MM.1S (cell line): ENCODE measurements around the gene DNASE2B.

Source experiments
- EZH2 ChIP-seq: fragments of 300-600 bp; sonication (generic); optimal IDR thresholded peaks from 2 replicates; pipeline ENCODE3; 2017; ENCODE audit warnings: low read depth, mild to moderate bottlenecking, antibody characterized with exemption, low read length, mixed read lengths
- TF ChIP-seq, protein P1 (sequence below): fragments of 300-600 bp; sonication (generic); IDR thresholded peaks from 2 replicates; pipeline ENCODE4 v1.5.1; 2016; ENCODE audit warnings: antibody characterized with exemption, low read length, mixed read lengths

- TF ChIP-seq, protein P1, sequence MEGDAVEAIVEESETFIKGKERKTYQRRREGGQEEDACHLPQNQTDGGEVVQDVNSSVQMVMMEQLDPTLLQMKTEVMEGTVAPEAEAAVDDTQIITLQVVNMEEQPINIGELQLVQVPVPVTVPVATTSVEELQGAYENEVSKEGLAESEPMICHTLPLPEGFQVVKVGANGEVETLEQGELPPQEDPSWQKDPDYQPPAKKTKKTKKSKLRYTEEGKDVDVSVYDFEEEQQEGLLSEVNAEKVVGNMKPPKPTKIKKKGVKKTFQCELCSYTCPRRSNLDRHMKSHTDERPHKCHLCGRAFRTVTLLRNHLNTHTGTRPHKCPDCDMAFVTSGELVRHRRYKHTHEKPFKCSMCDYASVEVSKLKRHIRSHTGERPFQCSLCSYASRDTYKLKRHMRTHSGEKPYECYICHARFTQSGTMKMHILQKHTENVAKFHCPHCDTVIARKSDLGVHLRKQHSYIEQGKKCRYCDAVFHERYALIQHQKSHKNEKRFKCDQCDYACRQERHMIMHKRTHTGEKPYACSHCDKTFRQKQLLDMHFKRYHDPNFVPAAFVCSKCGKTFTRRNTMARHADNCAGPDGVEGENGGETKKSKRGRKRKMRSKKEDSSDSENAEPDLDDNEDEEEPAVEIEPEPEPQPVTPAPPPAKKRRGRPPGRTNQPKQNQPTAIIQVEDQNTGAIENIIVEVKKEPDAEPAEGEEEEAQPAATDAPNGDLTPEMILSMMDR, result no peak
- no peak for TF ChIP-seq EZH2
These were observed 42.7 kb upstream of the DNASE2B start for GRCh38 chr1:84355556-84355955.
